ENCODE measurements around the gene LMF1. TPM values are rescaled to one million over a fixed set of nuclear protein-coding genes. Genes with fewer than 3 reads are reported as not detected.

The LMF1 gene
- total and polyA plus RNA-seq, 2 of the 13 experiments (the other 11 are each of a cell fraction or from before 2014, with no cell fraction given) = 6.8 to 8.5 TPM

- ATAC-seq (no peak), DNase-seq (ENCODE audit: low spot score) (no peak), FAIRE-seq (no peak)
- no peak overlapping the region for H3K4me3 ChIP-seq (replicated peaks in 1 of 3; ENCODE audit: insufficient read depth in 1 of 3, low read depth in 2 of 3, low read length in 3 of 3)
- H3K27me3 ChIP-seq (ENCODE audit: control insufficient read depth in 1 of 2, insufficient read depth in 2 of 2, low read length in 2 of 2) = no peaks in the 10 kb centered on the region
- no peak overlapping the region for H3K4me2 ChIP-seq (ENCODE audit: low read depth, low read length)
- in situ Hi-C loops (cut with HindIII; ENCODE audit: extremely low pct_ligation_motif_present, low pct_unique_long_range_greater_than_20kb) (no loop called here), intact Hi-C loops (cut with micrococcal nuclease; ENCODE audit: unreplicated experiment) (no loop called here)
- H2AFZ ChIP-seq (ENCODE audit: low read length) = no peak overlapping the region
- no peaks in the 10 kb centered on the region for H3K4me1 ChIP-seq (ENCODE audit: insufficient read depth, low read length)
- no peaks in the 10 kb centered on the region for H3K36me3 ChIP-seq (replicated peaks in 1 of 2; ENCODE audit: control insufficient read depth in 1 of 2, insufficient read depth in 2 of 2, low read length in 2 of 2)
- peaks cover 11% of the 10 kb centered on the region for H3K9me3 ChIP-seq (ENCODE audit: low read length)
- ChIA-PET CTCF (ENCODE audit: low intra/inter-chr PET ratio, low total read pairs) (no interaction called here), POLR2A (no interaction called here)
- no peak overlapping the region for H3K9ac ChIP-seq (ENCODE audit: insufficient read depth, low read depth, low read length)
- BruUV-seq (replicated peaks) = no TSS peak
- H3K79me2 ChIP-seq (ENCODE audit: insufficient read depth, low read length) = no peaks in the 10 kb centered on the region
- TF ChIP-seq NPAS2 (CRISPR knock-in tag; IDR thresholded peaks at IDR 0.05; ENCODE audit: borderline replicate concordance) = no peak
- no peak for TF ChIP-seq PITX1 (CRISPR knock-in tag; IDR thresholded peaks at IDR 0.05)
- TF ChIP-seq ZKSCAN5 (CRISPR knock-in tag; IDR thresholded peaks at IDR 0.05) = no peak
- no peak for TF ChIP-seq ZBTB20 (CRISPR knock-in tag; IDR thresholded peaks at IDR 0.05; ENCODE audit: borderline replicate concordance, low read depth)
- no peak for TF ChIP-seq ZSCAN29 (CRISPR knock-in tag; conservative IDR thresholded peaks at IDR 0.05)
- TF ChIP-seq HNF4A (CRISPR knock-in tag; IDR thresholded peaks at IDR 0.05) = no peak
- no peak for TF ChIP-seq TERF1 (CRISPR knock-in tag; IDR thresholded peaks at IDR 0.05)
- no peak for TF ChIP-seq ZNF7 (CRISPR knock-in tag; IDR thresholded peaks at IDR 0.05)
- no peak for TF ChIP-seq AKAP8 (CRISPR knock-in tag; IDR thresholded peaks at IDR 0.05)
- no peak for TF ChIP-seq USF2 (IDR thresholded peaks at IDR 0.05; ENCODE audit: low read depth, low read length)
- no peak for TF ChIP-seq USF2 (CRISPR knock-in tag; IDR thresholded peaks at IDR 0.05; ENCODE audit: borderline replicate concordance)
- TF ChIP-seq ZNF562 (CRISPR knock-in tag; IDR thresholded peaks at IDR 0.05; ENCODE audit: borderline replicate concordance) = no peak
- WGBS (ENCODE audit: low lambda C conversion rate) = 84% methylated on average over 16 of the region's 17 CpGs
- no peaks in the 10 kb centered on the region for H4K20me1 ChIP-seq (ENCODE audit: insufficient read depth, low read length)
- H3K27ac ChIP-seq (ENCODE audit: extremely low read length, insufficient read depth, low read length) = no peak overlapping the region
These were observed 109.3 kb downstream of the LMF1 start for GRCh38 chr16:861446-861845.

Data from HepG2 (cell line).